Measurements from ENCODE around the gene SRSF1.

The SRSF1 gene

DNA sequence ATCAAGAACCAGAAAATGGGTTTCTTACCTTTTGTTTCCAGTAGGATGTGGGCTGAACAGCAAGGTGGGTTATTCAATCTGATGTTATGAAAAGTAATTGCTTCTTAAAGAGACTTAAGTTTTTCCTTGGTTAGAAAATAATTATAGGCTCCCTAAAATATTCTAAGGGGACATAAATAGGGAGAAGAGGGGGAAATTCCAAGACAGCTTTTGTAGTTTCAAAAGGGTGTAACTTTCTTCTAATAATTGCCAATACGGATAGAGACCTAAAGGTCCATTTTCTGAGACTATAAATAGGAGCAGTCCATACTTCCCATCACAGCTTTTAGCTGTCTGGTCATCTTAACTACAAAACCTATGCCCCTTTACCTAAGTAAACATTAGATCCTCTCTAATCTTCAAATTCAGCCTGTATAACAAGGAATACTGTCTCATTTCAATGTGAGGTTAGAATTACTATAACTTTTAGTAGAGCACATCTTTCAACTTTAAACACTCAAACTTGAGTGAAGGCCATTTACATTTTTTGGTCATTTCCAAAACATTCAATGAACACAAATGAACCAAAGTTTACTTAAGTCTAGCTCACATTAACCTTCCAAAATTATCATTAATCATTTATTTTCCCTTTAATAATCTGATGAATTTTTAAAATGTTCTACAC lies 5.5 kb downstream of the SRSF1 start:
- Histone ChIP-seq H3K14ac (ENCODE audit: low read length) (no peak overlapping the region), H3K36me3 (ENCODE audit: control insufficient read depth in 1 of 2, insufficient read depth in 2 of 2, low read length in 2 of 2) (peaks cover 10 to 18% of the 10 kb centered on the region in 2 experiments), H2BK120ac (ENCODE audit: insufficient read depth, low read length, poor library complexity) (no peak overlapping the region), H4K91ac (ENCODE audit: low read depth, low read length) (no peak overlapping the region), H3K27ac (ENCODE audit: low read depth, low read length) (no peak overlapping the region), H3K9ac (ENCODE audit: low read length) (no peak overlapping the region), H3K23ac (ENCODE audit: low read length) (no peak overlapping the region), H3K79me2 (ENCODE audit: control insufficient read depth, insufficient read depth, low read length, poor library complexity) (peaks cover 8% of the 10 kb centered on the region), H3K79me1 (ENCODE audit: low read length) (peaks cover 3% of the 10 kb centered on the region), H3K18ac (ENCODE audit: low read length) (no peak overlapping the region), H2AK5ac (ENCODE audit: low read length) (no peak overlapping the region), H4K8ac (ENCODE audit: low read depth, low read length) (no peak overlapping the region), H3K9me3 (ENCODE audit: insufficient read depth, low read depth, low read length) (no peaks in the 10 kb centered on the region), H2AFZ (ENCODE audit: insufficient read depth, low read length, poor library complexity) (no peak overlapping the region), H4K12ac (ENCODE audit: low read depth, low read length) (no peak overlapping the region), H3K4me2 (ENCODE audit: low read length) (no peak overlapping the region), H3K4me1 (ENCODE audit: control insufficient read depth in 1 of 2, insufficient read depth in 2 of 2, low read length in 2 of 2) (peaks cover 0 to 2% of the 10 kb centered on the region in 2 experiments), H3K27me3 (ENCODE audit: insufficient read depth, low read length) (no peaks in the 10 kb centered on the region), H3K4ac (ENCODE audit: low read depth, low read length) (no peak overlapping the region), H2BK5ac (ENCODE audit: low read depth, low read length, poor library complexity) (no peak overlapping the region), H2BK12ac (ENCODE audit: low read length) (no peak overlapping the region), H3K4me3 (ENCODE audit: low read depth, low read length) (no peak overlapping the region)
- WGBS (ENCODE audit: extremely low coverage, insufficient coverage, insufficient read length) = no CpG with 5 or more reads among the region's 1 CpG
- DNase-seq = no peak

GRCh38 chr17:57999496-58000017 lies 7.5 kb downstream of the SRSF1 start:
- H3K14ac ChIP-seq (ENCODE audit: low read length) = no peak overlapping the region
- H4K12ac ChIP-seq (ENCODE audit: low read depth, low read length) = no peak overlapping the region
- H2BK120ac ChIP-seq (ENCODE audit: insufficient read depth, low read length, poor library complexity) = no peak overlapping the region
- H3K18ac ChIP-seq (ENCODE audit: low read length) = no peak overlapping the region
- H2BK5ac ChIP-seq (ENCODE audit: low read depth, low read length, poor library complexity) = no peak overlapping the region
- H3K4me1 ChIP-seq (ENCODE audit: control insufficient read depth in 1 of 2, insufficient read depth in 2 of 2, low read length in 2 of 2) = no peaks in the 10 kb centered on the region
- no peaks in the 10 kb centered on the region for H3K79me2 ChIP-seq (ENCODE audit: control insufficient read depth, insufficient read depth, low read length, poor library complexity)
- no peak overlapping the region for H3K4me3 ChIP-seq (ENCODE audit: low read depth, low read length)
- H3K9me3 ChIP-seq (ENCODE audit: insufficient read depth, low read depth, low read length) = no peaks in the 10 kb centered on the region
- no peak overlapping the region for H4K91ac ChIP-seq (ENCODE audit: low read depth, low read length)
- no peaks in the 10 kb centered on the region for H3K27me3 ChIP-seq (ENCODE audit: insufficient read depth, low read length)
- no peak overlapping the region for H3K9ac ChIP-seq (ENCODE audit: low read length)
- H3K27ac ChIP-seq (ENCODE audit: low read depth, low read length) = no peak overlapping the region
- no peak overlapping the region for H2AFZ ChIP-seq (ENCODE audit: insufficient read depth, low read length, poor library complexity)
- H3K36me3 ChIP-seq (ENCODE audit: control insufficient read depth in 1 of 2, insufficient read depth in 2 of 2, low read length in 2 of 2) = peaks cover 7 to 13% of the 10 kb centered on the region in 2 experiments
- no peaks in the 10 kb centered on the region for H3K79me1 ChIP-seq (ENCODE audit: low read length)
- H2BK12ac ChIP-seq (ENCODE audit: low read length) = no peak overlapping the region
- no peak overlapping the region for H3K4me2 ChIP-seq (ENCODE audit: low read length)
- no peak overlapping the region for H4K8ac ChIP-seq (ENCODE audit: low read depth, low read length)
- WGBS (ENCODE audit: extremely low coverage, insufficient coverage, insufficient read length) = no CpG with 5 or more reads among the region's 1 CpG
- no peak overlapping the region for H3K23ac ChIP-seq (ENCODE audit: low read length)
- no peak overlapping the region for H3K4ac ChIP-seq (ENCODE audit: low read depth, low read length)
- no peak overlapping the region for H2AK5ac ChIP-seq (ENCODE audit: low read length)
- DNase-seq = peak in 1 of 2 donors; percentile 93

DNA sequence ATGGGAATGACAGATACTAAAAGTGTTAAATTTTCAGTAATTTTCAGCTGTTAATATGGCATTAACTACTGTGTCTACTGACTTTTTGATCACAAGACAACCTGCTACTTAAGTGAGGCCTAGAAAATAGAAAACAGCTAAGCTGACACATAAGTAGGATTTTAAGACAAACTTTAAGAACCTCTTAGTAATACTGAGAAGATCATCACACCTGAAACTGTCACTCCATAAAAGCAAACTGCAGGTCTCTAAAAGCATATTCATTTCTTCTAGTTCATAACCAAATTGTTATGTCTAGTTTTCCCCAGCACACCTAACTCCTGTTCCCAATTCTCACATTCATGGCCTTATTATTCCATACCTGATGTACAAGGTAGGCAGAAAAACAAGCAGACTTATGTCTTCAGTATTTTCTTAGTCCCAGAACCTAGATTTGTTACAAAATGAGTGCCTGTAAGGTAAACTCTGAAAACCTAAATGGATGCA lies 8.0 kb downstream of the SRSF1 start:
- Histone ChIP-seq H2BK120ac (ENCODE audit: insufficient read depth, low read length, poor library complexity) (no peak overlapping the region), H2AFZ (ENCODE audit: insufficient read depth, low read length, poor library complexity) (no peak overlapping the region), H3K36me3 (ENCODE audit: control insufficient read depth in 1 of 2, insufficient read depth in 2 of 2, low read length in 2 of 2) (peaks cover 7 to 13% of the 10 kb centered on the region in 2 experiments), H4K12ac (ENCODE audit: low read depth, low read length) (no peak overlapping the region), H3K79me1 (ENCODE audit: low read length) (no peaks in the 10 kb centered on the region), H3K79me2 (ENCODE audit: control insufficient read depth, insufficient read depth, low read length, poor library complexity) (no peaks in the 10 kb centered on the region), H3K4me2 (ENCODE audit: low read length) (no peak overlapping the region), H3K18ac (ENCODE audit: low read length) (no peak overlapping the region), H3K14ac (ENCODE audit: low read length) (no peak overlapping the region), H3K4me3 (ENCODE audit: low read depth, low read length) (no peak overlapping the region), H3K23ac (ENCODE audit: low read length) (no peak overlapping the region), H2BK5ac (ENCODE audit: low read depth, low read length, poor library complexity) (no peak overlapping the region), H2BK12ac (ENCODE audit: low read length) (no peak overlapping the region), H4K91ac (ENCODE audit: low read depth, low read length) (no peak overlapping the region), H3K4ac (ENCODE audit: low read depth, low read length) (no peak overlapping the region), H3K4me1 (ENCODE audit: control insufficient read depth in 1 of 2, insufficient read depth in 2 of 2, low read length in 2 of 2) (no peaks in the 10 kb centered on the region), H3K27ac (ENCODE audit: low read depth, low read length) (no peak overlapping the region), H3K9ac (ENCODE audit: low read length) (no peak overlapping the region), H3K27me3 (ENCODE audit: insufficient read depth, low read length) (no peaks in the 10 kb centered on the region), H4K8ac (ENCODE audit: low read depth, low read length) (no peak overlapping the region), H2AK5ac (ENCODE audit: low read length) (no peak overlapping the region), H3K9me3 (ENCODE audit: insufficient read depth, low read depth, low read length) (no peaks in the 10 kb centered on the region)
- no peak for DNase-seq

GRCh38 chr17:57997085-57997809 lies 9.8 kb downstream of the SRSF1 start:
- Histone ChIP-seq H3K27me3 (ENCODE audit: insufficient read depth, low read length) (no peaks in the 10 kb centered on the region), H2BK12ac (ENCODE audit: low read length) (no peak overlapping the region), H4K8ac (ENCODE audit: low read depth, low read length) (no peak overlapping the region), H2AFZ (ENCODE audit: insufficient read depth, low read length, poor library complexity) (no peak overlapping the region), H4K91ac (ENCODE audit: low read depth, low read length) (no peak overlapping the region), H3K4ac (ENCODE audit: low read depth, low read length) (no peak overlapping the region), H2BK120ac (ENCODE audit: insufficient read depth, low read length, poor library complexity) (no peak overlapping the region), H3K14ac (ENCODE audit: low read length) (no peak overlapping the region), H3K23ac (ENCODE audit: low read length) (no peak overlapping the region), H3K9me3 (ENCODE audit: insufficient read depth, low read depth, low read length) (no peaks in the 10 kb centered on the region), H3K79me2 (ENCODE audit: control insufficient read depth, insufficient read depth, low read length, poor library complexity) (no peaks in the 10 kb centered on the region), H3K79me1 (ENCODE audit: low read length) (no peaks in the 10 kb centered on the region), H3K18ac (ENCODE audit: low read length) (no peak overlapping the region), H3K9ac (ENCODE audit: low read length) (no peak overlapping the region), H3K27ac (ENCODE audit: low read depth, low read length) (no peak overlapping the region), H3K4me1 (ENCODE audit: control insufficient read depth in 1 of 2, insufficient read depth in 2 of 2, low read length in 2 of 2) (no peaks in the 10 kb centered on the region), H3K36me3 (ENCODE audit: control insufficient read depth in 1 of 2, insufficient read depth in 2 of 2, low read length in 2 of 2) (peaks cover 3 to 6% of the 10 kb centered on the region in 2 experiments), H4K12ac (ENCODE audit: low read depth, low read length) (no peak overlapping the region), H3K4me3 (ENCODE audit: low read depth, low read length) (no peak overlapping the region), H2AK5ac (ENCODE audit: low read length) (no peak overlapping the region), H2BK5ac (ENCODE audit: low read depth, low read length, poor library complexity) (no peak overlapping the region), H3K4me2 (ENCODE audit: low read length) (no peak overlapping the region)
- no CpG with 5 or more reads among the region's 3 CpGs for WGBS (ENCODE audit: extremely low coverage, insufficient coverage, insufficient read length)
- no peak for DNase-seq

All from trophoblast cell (in vitro differentiated cells and primary cell).